B cell (primary cell): Measurements from ENCODE around the gene KRTAP5-7. TPM values are rescaled to one million over a fixed set of nuclear protein-coding genes. Genes with fewer than 3 reads are reported as not detected.

Experiments used
- ATAC-seq: fragments of 200-7000 bp; cut with Tn5 transposase; one replicate; pipeline ENCODE4 v1.10.0; 2021; ENCODE audit warnings: low read depth, mild to moderate bottlenecking, moderate number of reproducible peaks, moderate library complexity
- CTCF ChIA-PET: fragments of 350-600 bp; sonication (Branson Sonifier 250); formaldehyde crosslinking; loops from one replicate; lab custom pipeline; 2021; ENCODE audit warnings: antibody characterized with exemption, inconsistent platforms; lab: Charles Lee
- POLR2A ChIA-PET: fragments of 350-600 bp; sonication (Branson Sonifier 250); formaldehyde crosslinking; loops from one replicate; lab custom pipeline; 2021; ENCODE audit warnings: antibody characterized with exemption; lab: Charles Lee
- DNase-seq: peaks from one replicate; pipeline ENCODE4 v3.0.0; 2013
- H2AFZ ChIP-seq: 2 replicates; pipeline ENCODE4 v1.6.1; 2012; ENCODE audit warnings: mild to moderate bottlenecking, low read depth, low read length; ENCODE audit not compliant: insufficient read depth, poor library complexity, severe bottlenecking
- H3K27ac ChIP-seq, 2 donors: 1 replicate in 1 of 2; 2 replicates in 1 of 2; pipeline ENCODE4 v1.5.1; 2012 to 2013; ENCODE audit warnings: low read length in 2 of 2, mild to moderate bottlenecking in 2 of 2, moderate library complexity in 1 of 2
- H3K27me3 ChIP-seq, 4 experiments: fragments of 200-600 bp in 1 of 4; sonication (generic) in 1 of 4; replicated peaks in 1 of 4; 1 replicate in 2 of 4; 2 replicates in 2 of 4; pipeline versions ENCODE4 v1.6.1 to v1.7.0; 2013 to 2016; ENCODE audit warnings: low read length in 3 of 4, mild to moderate bottlenecking in 2 of 4, mixed read lengths in 1 of 4, moderate library complexity in 1 of 4; ENCODE audit not compliant: insufficient read depth in 4 of 4, control insufficient read depth in 3 of 4; ENCODE audit errors: control extremely low read depth in 1 of 4
- H3K36me3 ChIP-seq, 2 experiments: replicated peaks in 1 of 2; 1 replicate in 1 of 2; 2 replicates in 1 of 2; pipeline versions ENCODE4 v1.6.1 to v1.7.1; 2013; ENCODE audit warnings: low read length in 1 of 2; ENCODE audit not compliant: insufficient read depth in 2 of 2, control insufficient read depth in 1 of 2; ENCODE audit errors: control extremely low read depth in 1 of 2, extremely low read depth in 1 of 2
- H3K4me1 ChIP-seq, 2 donors: fragments of 200-600 bp in 1 of 2; sonication (generic) in 1 of 2; 1 replicate in 1 of 2; 2 replicates in 1 of 2; pipeline versions ENCODE4 v1.5.1 to v1.6.1; 2013 to 2017; ENCODE audit warnings: low read length in 2 of 2; ENCODE audit not compliant: control insufficient read depth in 2 of 2, insufficient read depth in 2 of 2
- H3K4me2 ChIP-seq: replicated peaks from 2 replicates; pipeline ENCODE3; 2012; ENCODE audit warnings: mild to moderate bottlenecking, low read depth, low read length; ENCODE audit not compliant: poor library complexity, severe bottlenecking
- H3K4me3 ChIP-seq, 5 experiments: fragments of 200-600 bp in 1 of 5; sonication (generic) in 1 of 5; 1 replicate in 3 of 5; 2 replicates in 2 of 5; pipeline versions ENCODE4 v1.5.1 to v1.7.0; 2011 to 2016; ENCODE audit warnings: low read length in 4 of 5, mild to moderate bottlenecking in 4 of 5, low read depth in 2 of 5, control low read depth in 1 of 5, moderate library complexity in 1 of 5; ENCODE audit not compliant: insufficient read depth in 1 of 5; ENCODE audit errors: control extremely low read depth in 1 of 5, extremely low read depth in 1 of 5
- H3K79me2 ChIP-seq: fragments of 200-600 bp; sonication (generic); one replicate; pipeline ENCODE4 v1.6.0; 2016; ENCODE audit warnings: low read length; ENCODE audit not compliant: control insufficient read depth, insufficient read depth
- H3K9ac ChIP-seq: fragments of 200-600 bp; sonication (generic); 2 replicates; pipeline ENCODE4 v1.6.1; 2017; ENCODE audit warnings: mild to moderate bottlenecking, low read length, moderate library complexity
- H3K9me3 ChIP-seq, 3 donors: one replicate each; pipeline versions ENCODE4 v1.6.1 to v1.7.1; 2013; ENCODE audit warnings: low read length in 2 of 3; ENCODE audit not compliant: control insufficient read depth in 2 of 3, insufficient read depth in 1 of 3; ENCODE audit errors: control extremely low read depth in 1 of 3
- H4K20me1 ChIP-seq: 2 replicates; pipeline ENCODE4 v1.6.0; 2012; ENCODE audit warnings: mild to moderate bottlenecking, low read length; ENCODE audit not compliant: insufficient read depth, control insufficient read depth, poor library complexity, severe bottlenecking
- H3K27ac Mint-ChIP-seq: one replicate; pipeline ENCODE4 v1.8.0; 2021; ENCODE audit warnings: mixed read lengths
- H3K27me3 Mint-ChIP-seq: one replicate; pipeline ENCODE4 v1.8.0; 2021; ENCODE audit warnings: mixed read lengths
- H3K4me1 Mint-ChIP-seq: one replicate; pipeline ENCODE4 v1.8.0; 2021; ENCODE audit warnings: mixed read lengths
- H3K4me3 Mint-ChIP-seq: one replicate; pipeline ENCODE4 v1.8.0; 2021; ENCODE audit warnings: mixed read lengths
- H3K9me3 Mint-ChIP-seq: one replicate; pipeline ENCODE4 v1.8.0; 2022; ENCODE audit warnings: mixed read lengths; ENCODE audit not compliant: insufficient read depth
- EZH2 ChIP-seq: IDR thresholded peaks from 2 replicates; pipeline ENCODE4 v1.6.1; 2012; ENCODE audit warnings: borderline replicate concordance, low read depth, mild to moderate bottlenecking, moderate library complexity, low read length; ENCODE audit not compliant: insufficient read depth, poor library complexity, severe bottlenecking
- WGBS: methylation state at CpG from one replicate; pipeline ENCODE4 v1.1.5; 2013; ENCODE audit warnings: missing lambda C conversion rate; ENCODE audit not compliant: insufficient coverage; 5-methylcytosine and 5-hydroxymethylcytosine counted together
- intact Hi-C: fragments of 100-400 bp; cut with micrococcal nuclease; formaldehyde crosslinking; loops from one replicate; pipeline ENCODE4 v1.10.0; 2022
- polyA plus RNA-seq: library from polyadenylated mRNA; depleted of rRNA; stranded (reverse); fragments of >200 nt; gene quantifications from 2 replicates; pipeline ENCODE4 v1.2.3, GENCODE V29; 2012
- total RNA-seq, 2 donors: library from RNA; stranded (reverse); fragments of 120-200 nt in 1 of 2; gene quantifications; 1 replicate in 1 of 2; 2 replicates in 1 of 2; pipeline versions ENCODE4 v1.2.3 to v1.2.4, GENCODE V29; 2013 to 2022
- TF ChIP-seq, protein P1 (sequence below): fragments of 200-600 bp; IDR thresholded peaks from one replicate; pipeline ENCODE4 v1.8.0; 2022; ENCODE audit warnings: antibody characterized with exemption, mild to moderate bottlenecking

The KRTAP5-7 gene
- total and polyA plus RNA-seq, 2 donors (not counting 1 experiment from before 2014, with no cell fraction given) = 0.10 to 0.59 TPM

DNA sequence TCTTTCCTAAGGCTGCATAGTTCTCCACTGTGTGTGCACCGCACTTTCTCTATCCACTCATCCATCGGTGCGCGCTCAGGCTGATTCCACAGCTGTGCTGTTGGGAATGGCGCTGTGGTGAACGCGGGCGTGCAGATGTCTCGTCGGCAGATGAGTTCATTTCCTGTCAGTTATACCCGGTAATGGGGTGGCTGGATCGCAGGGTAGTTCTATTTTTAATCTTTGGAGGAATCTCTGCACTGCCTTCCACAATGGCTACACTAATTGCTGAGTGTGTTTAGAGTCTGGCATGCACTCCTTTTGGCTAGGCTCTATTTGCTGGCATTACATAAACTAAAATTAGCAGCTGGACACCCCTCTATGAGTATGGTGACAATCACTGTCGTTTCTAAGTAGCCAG, 27.9 kb upstream of the KRTAP5-7 start:
- Mint-ChIP-seq H3K4me3 (no peak overlapping the region), H3K4me1 (no peaks in the 10 kb centered on the region), H3K9me3 (no peaks in the 10 kb centered on the region), H3K27me3 (no peaks in the 10 kb centered on the region), H3K27ac (no peak overlapping the region)
- ATAC-seq (no peak), DNase-seq (no peak)
- Histone ChIP-seq H3K36me3 (peaks cover 0 to 79% of the 10 kb centered on the region in 2 experiments), H3K27ac (no peak overlapping the region), H3K27me3 (no peaks in the 10 kb centered on the region), H3K79me2 (no peaks in the 10 kb centered on the region), H3K4me2 (no peak overlapping the region), H4K20me1 (peaks cover 5% of the 10 kb centered on the region), H3K9me3 (no peaks in the 10 kb centered on the region), H3K4me3 (no peak overlapping the region), H2AFZ (no peak overlapping the region), H3K9ac (no peak overlapping the region), H3K4me1 (no peaks in the 10 kb centered on the region)
- WGBS = 27% methylated on average over 9 of the region's 13 CpGs
- ChIA-PET CTCF (no interaction called here), POLR2A (no interaction called here)
- intact Hi-C loops = no loop called here
- TF ChIP-seq, protein P1, sequence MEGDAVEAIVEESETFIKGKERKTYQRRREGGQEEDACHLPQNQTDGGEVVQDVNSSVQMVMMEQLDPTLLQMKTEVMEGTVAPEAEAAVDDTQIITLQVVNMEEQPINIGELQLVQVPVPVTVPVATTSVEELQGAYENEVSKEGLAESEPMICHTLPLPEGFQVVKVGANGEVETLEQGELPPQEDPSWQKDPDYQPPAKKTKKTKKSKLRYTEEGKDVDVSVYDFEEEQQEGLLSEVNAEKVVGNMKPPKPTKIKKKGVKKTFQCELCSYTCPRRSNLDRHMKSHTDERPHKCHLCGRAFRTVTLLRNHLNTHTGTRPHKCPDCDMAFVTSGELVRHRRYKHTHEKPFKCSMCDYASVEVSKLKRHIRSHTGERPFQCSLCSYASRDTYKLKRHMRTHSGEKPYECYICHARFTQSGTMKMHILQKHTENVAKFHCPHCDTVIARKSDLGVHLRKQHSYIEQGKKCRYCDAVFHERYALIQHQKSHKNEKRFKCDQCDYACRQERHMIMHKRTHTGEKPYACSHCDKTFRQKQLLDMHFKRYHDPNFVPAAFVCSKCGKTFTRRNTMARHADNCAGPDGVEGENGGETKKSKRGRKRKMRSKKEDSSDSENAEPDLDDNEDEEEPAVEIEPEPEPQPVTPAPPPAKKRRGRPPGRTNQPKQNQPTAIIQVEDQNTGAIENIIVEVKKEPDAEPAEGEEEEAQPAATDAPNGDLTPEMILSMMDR = no peak
- TF ChIP-seq EZH2 = no peak

DNA sequence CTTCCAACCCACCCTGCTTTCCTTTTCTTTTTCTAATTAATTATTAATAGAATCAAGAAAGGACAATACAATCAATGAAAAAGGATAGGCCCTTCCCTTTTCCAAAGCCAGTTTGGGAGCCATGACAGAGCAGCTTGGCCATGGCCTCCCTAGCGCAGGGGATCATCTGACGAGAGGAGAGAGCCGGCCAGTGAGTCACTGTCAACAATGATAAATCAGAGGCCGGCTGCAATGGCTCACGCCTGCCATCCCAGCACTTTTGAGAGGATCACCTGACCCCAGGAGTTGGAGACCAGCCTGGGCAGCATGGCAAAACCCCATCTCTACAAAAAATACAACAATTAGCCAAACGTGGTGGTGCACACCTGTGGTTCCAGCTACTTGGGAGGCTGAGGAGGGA, 27.5 kb upstream of the KRTAP5-7 start:
- no peak overlapping the region for H2AFZ ChIP-seq
- intact Hi-C loops = no loop called here
- H3K9me3 ChIP-seq = no peaks in the 10 kb centered on the region
- Mint-ChIP-seq H3K4me1 (peaks cover under 1% of the 10 kb centered on the region), H3K4me3 (no peak overlapping the region), H3K27me3 (no peaks in the 10 kb centered on the region), H3K27ac (no peak overlapping the region), H3K9me3 (no peaks in the 10 kb centered on the region)
- no peak for DNase-seq
- TF ChIP-seq EZH2 = no peak
- TF ChIP-seq, protein P1 = no peak
- CTCF ChIA-PET = no interaction called here
- POLR2A ChIA-PET = no interaction called here
- peaks cover 0 to 80% of the 10 kb centered on the region in 2 experiments for H3K36me3 ChIP-seq
- no peak overlapping the region for H3K27ac ChIP-seq
- H3K9ac ChIP-seq = no peak overlapping the region
- H3K79me2 ChIP-seq = no peaks in the 10 kb centered on the region
- 96% methylated on average over 6 of the region's 6 CpGs for WGBS
- H3K4me2 ChIP-seq = no peak overlapping the region
- peaks cover 5% of the 10 kb centered on the region for H4K20me1 ChIP-seq
- H3K27me3 ChIP-seq = no peaks in the 10 kb centered on the region
- no peak overlapping the region for H3K4me3 ChIP-seq
- ATAC-seq = no peak
- no peaks in the 10 kb centered on the region for H3K4me1 ChIP-seq
